HepG2 (cell line): Measurements from ENCODE around the gene AHCTF1. TPM values are rescaled to one million over a fixed set of nuclear protein-coding genes. Genes with fewer than 3 reads are reported as not detected.
A peak's percentile ranks its signal among the peaks of the same experiment; 100 is the strongest.

ENCODE experiments used
- ESRRA ChIP-seq: sonication (generic); formaldehyde crosslinking; IDR thresholded peaks from 2 replicates; pipeline ENCODE4 v1.5.1; 2020; ENCODE audit warnings: mild to moderate bottlenecking, low read depth, missing genetic modification reagents
- HCFC1 ChIP-seq: fragments of 150-350 bp; IDR thresholded peaks from 2 replicates; pipeline ENCODE4 v1.6.1; 2014; ENCODE audit warnings: low read depth, low read length
- LRRFIP1 ChIP-seq: sonication (generic); formaldehyde crosslinking; conservative IDR thresholded peaks from 2 replicates; pipeline ENCODE4 v1.4.0; 2020; ENCODE audit warnings: missing genetic modification reagents
- SP4 ChIP-seq: sonication (generic); formaldehyde crosslinking; IDR thresholded peaks from 2 replicates; pipeline ENCODE4 v1.8.1; 2023; ENCODE audit warnings: mild to moderate bottlenecking, missing genetic modification reagents
- SRF ChIP-seq: IDR thresholded peaks from 2 replicates; pipeline ENCODE4 v1.6.1; 2011; ENCODE audit warnings: mild to moderate bottlenecking, low read depth, low read length, moderate library complexity
- THRA ChIP-seq: sonication (generic); formaldehyde crosslinking; IDR thresholded peaks from 2 replicates; pipeline ENCODE4 v1.4.0; 2020; ENCODE audit warnings: missing genetic modification reagents, borderline replicate concordance
- ZNF143 ChIP-seq: sonication (generic); formaldehyde crosslinking; IDR thresholded peaks from 2 replicates; pipeline ENCODE4 v1.4.0; 2020; ENCODE audit warnings: missing genetic modification reagents
- ZNF317 ChIP-seq: sonication (generic); formaldehyde crosslinking; IDR thresholded peaks from 2 replicates; pipeline ENCODE4 v1.5.0; 2020; ENCODE audit warnings: mild to moderate bottlenecking, missing genetic modification reagents
- ZNF496 ChIP-seq: sonication (generic); formaldehyde crosslinking; IDR thresholded peaks from 2 replicates; pipeline ENCODE4 v1.8.1; 2023; ENCODE audit warnings: mild to moderate bottlenecking, moderate library complexity, missing genetic modification reagents; ENCODE audit not compliant: insufficient replicate concordance
- ZNF646 ChIP-seq: sonication (generic); formaldehyde crosslinking; IDR thresholded peaks from 2 replicates; pipeline ENCODE4 v1.9.0; 2021; ENCODE audit warnings: mild to moderate bottlenecking, missing genetic modification reagents
- ZNF713 ChIP-seq: sonication (generic); formaldehyde crosslinking; IDR thresholded peaks from 2 replicates; pipeline ENCODE4 v1.4.0; 2020; ENCODE audit warnings: mild to moderate bottlenecking, missing genetic modification reagents
- polyA plus RNA-seq, 8 experiments: library from polyadenylated mRNA; depleted of rRNA in 3 of 8; stranded (reverse) in 7 of 8; unstranded in 1 of 8; fragments of >200 nt; fragmentation: Illumina TruSeq in 4 of 8; extraction: Trizol in 4 of 8; gene quantifications; 2 replicates each; pipeline versions ENCODE4 v1.2.1 to v1.2.3, GENCODE V29; 2011 to 2016; ENCODE audit warnings: low read depth in 4 of 8, missing spikeins in 1 of 8, mixed read lengths in 1 of 8; ENCODE audit not compliant: insufficient read depth in 1 of 8
- total RNA-seq, 5 experiments: library from RNA; depleted of rRNA; stranded (reverse); fragments of >200 nt; fragmentation: Illumina TruSeq; extraction: Trizol; gene quantifications; 2 replicates each; pipeline ENCODE4 v1.2.3, GENCODE V29; 2016; ENCODE audit warnings: low read depth in 1 of 5
- TF ChIP-seq, protein P1 (sequence below): sonication (generic); formaldehyde crosslinking; IDR thresholded peaks from 2 replicates; pipeline ENCODE4 v1.5.0; 2020; ENCODE audit warnings: mild to moderate bottlenecking, missing genetic modification reagents
- TF ChIP-seq, protein P2 (sequence below): sonication (generic); formaldehyde crosslinking; IDR thresholded peaks from 2 replicates; pipeline ENCODE4 v1.4.0; 2020; ENCODE audit warnings: missing genetic modification reagents, borderline replicate concordance

Gene AHCTF1
- total and polyA plus RNA-seq, 2 of the 13 experiments (the other 11 are each of a cell fraction or from before 2014, with no cell fraction given), result 16.6 to 45.9 TPM

GRCh38 chr1:246931549-246932365 is at the start of gene AHCTF1 (continued):
- TF ChIP-seq, protein P1, sequence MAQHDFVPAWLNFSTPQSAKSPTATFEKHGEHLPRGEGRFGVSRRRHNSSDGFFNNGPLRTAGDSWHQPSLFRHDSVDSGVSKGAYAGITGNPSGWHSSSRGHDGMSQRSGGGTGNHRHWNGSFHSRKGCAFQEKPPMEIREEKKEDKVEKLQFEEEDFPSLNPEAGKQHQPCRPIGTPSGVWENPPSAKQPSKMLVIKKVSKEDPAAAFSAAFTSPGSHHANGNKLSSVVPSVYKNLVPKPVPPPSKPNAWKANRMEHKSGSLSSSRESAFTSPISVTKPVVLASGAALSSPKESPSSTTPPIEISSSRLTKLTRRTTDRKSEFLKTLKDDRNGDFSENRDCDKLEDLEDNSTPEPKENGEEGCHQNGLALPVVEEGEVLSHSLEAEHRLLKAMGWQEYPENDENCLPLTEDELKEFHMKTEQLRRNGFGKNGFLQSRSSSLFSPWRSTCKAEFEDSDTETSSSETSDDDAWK (CRISPR knock-in tag), result no peak
- TF ChIP-seq ZNF713 (CRISPR knock-in tag) (no peak), ZNF496 (no peak), SP4 (CRISPR knock-in tag) (peak; percentile 71), SRF (no peak), ZNF646 (CRISPR knock-in tag) (no peak), ZNF317 (CRISPR knock-in tag) (peak; percentile 64; the same call in 1 of the 2 replicates), LRRFIP1 (CRISPR knock-in tag) (no peak), HCFC1 (peak; percentile 97), ZNF143 (CRISPR knock-in tag) (peak; percentile 99), ESRRA (no peak), THRA (CRISPR knock-in tag) (no peak; the same call in 1 of the 2 replicates)
- TF ChIP-seq, protein P2, sequence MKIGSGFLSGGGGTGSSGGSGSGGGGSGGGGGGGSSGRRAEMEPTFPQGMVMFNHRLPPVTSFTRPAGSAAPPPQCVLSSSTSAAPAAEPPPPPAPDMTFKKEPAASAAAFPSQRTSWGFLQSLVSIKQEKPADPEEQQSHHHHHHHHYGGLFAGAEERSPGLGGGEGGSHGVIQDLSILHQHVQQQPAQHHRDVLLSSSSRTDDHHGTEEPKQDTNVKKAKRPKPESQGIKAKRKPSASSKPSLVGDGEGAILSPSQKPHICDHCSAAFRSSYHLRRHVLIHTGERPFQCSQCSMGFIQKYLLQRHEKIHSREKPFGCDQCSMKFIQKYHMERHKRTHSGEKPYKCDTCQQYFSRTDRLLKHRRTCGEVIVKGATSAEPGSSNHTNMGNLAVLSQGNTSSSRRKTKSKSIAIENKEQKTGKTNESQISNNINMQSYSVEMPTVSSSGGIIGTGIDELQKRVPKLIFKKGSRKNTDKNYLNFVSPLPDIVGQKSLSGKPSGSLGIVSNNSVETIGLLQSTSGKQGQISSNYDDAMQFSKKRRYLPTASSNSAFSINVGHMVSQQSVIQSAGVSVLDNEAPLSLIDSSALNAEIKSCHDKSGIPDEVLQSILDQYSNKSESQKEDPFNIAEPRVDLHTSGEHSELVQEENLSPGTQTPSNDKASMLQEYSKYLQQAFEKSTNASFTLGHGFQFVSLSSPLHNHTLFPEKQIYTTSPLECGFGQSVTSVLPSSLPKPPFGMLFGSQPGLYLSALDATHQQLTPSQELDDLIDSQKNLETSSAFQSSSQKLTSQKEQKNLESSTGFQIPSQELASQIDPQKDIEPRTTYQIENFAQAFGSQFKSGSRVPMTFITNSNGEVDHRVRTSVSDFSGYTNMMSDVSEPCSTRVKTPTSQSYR, result no peak
